ENCODE data around the gene NPM1.

NPM1 gene

DNA sequence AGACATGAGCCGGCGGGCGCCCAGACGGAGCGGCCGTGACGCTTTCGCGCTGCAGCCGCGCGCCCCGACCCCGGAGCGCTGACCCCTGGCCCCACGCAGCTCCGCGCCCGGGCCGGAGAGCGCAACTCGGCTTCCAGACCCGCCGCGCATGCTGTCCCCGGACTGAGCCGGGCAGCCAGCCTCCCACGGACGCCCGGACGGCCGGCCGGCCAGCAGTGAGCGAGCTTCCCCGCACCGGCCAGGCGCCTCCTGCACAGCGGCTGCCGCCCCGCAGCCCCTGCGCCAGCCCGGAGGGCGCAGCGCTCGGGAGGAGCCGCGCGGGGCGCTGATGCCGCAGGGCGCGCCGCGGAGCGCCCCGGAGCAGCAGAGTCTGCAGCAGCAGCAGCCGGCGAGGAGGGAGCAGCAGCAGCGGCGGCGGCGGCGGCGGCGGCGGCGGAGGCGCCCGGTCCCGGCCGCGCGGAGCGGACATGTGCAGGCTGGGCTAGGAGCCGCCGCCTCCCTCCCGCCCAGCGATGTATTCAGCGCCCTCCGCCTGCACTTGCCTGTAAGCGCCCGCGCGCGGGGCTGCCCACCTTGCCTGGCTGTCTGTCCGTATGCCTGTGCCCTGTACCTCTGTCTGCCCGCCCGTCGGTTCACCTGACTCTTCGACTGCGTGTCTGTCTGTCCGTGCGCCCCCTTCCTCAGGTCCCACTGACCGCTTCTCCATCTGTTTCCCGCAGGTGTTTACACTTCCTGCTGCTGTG, 32.2 kb downstream of the NPM1 start:
- Histone ChIP-seq H3K27ac (ENCODE audit: low read depth, low read length) (no peak overlapping the region), H3K36me3 (ENCODE audit: control insufficient read depth, insufficient read depth, low read length) (no peaks in the 10 kb centered on the region), H3K4me3 (ENCODE audit: low read length) (peak overlapping the region; percentile 52), H3K4me1 (ENCODE audit: control insufficient read depth, insufficient read depth, low read length) (peaks cover 4% of the 10 kb centered on the region), H3K9ac (ENCODE audit: low read length) (no peak overlapping the region), H3K27me3 (ENCODE audit: control insufficient read depth, insufficient read depth, low read length) (no peaks in the 10 kb centered on the region)

GRCh38 chr5:171420431-171421241, 33.0 kb downstream of the NPM1 start:
- H3K36me3 ChIP-seq (ENCODE audit: control insufficient read depth, insufficient read depth, low read length): no peaks in the 10 kb centered on the region
- H3K27ac ChIP-seq (ENCODE audit: low read depth, low read length): no peak overlapping the region
- H3K27me3 ChIP-seq (ENCODE audit: control insufficient read depth, insufficient read depth, low read length): no peaks in the 10 kb centered on the region
- H3K4me3 ChIP-seq (ENCODE audit: low read length): peak overlapping the region; percentile 52
- peaks cover 4% of the 10 kb centered on the region for H3K4me1 ChIP-seq (ENCODE audit: control insufficient read depth, insufficient read depth, low read length)
- no peak overlapping the region for H3K9ac ChIP-seq (ENCODE audit: low read length)

DNA sequence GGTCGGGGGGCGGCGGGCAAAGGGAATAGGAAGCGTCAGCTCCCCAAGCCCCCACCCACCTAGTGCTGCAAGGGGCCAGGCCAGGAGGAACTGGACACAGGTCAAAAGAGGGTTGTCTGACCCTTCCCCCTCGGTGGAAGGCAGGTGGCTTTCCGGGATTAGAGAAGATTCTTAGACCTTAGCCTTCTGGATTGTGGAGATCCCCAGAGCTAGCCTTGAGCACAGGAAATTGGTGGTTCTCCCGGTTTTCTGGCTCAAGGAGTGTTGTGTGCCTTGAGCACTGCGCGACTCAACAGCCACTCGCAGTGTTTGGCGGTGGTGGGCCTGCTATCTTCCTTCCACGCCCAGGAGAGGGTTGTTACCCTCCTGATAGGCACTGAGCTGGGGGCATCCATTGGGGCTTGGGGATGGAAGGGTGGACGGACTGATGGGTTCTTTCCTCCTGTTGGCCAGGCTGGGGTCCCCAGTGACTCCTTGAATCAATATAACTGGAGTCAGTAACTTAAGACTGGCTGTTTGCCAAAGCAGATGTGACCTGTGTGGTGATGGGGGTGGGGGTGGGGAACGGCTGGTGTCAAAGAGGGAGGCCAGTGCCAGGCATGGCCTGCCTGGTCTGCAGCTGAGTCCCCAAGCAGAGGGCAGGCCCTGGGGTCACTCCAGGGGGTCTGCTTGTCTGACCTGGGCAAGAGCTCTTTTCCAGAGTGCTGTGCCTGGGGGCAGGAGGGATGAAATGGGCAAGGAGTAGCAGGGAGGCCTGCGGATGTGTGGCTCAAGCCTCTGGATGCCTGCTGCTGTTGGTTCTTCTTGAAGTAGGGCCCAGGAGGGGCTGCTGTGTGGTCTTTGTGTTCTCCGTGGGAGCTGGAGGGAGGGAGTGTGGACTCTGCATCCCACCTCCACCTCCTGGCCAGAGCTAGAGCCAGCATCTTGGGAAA, 33.9 kb downstream of the NPM1 start:
- Histone ChIP-seq H3K27ac (ENCODE audit: low read depth, low read length) (no peak overlapping the region), H3K36me3 (ENCODE audit: control insufficient read depth, insufficient read depth, low read length) (no peaks in the 10 kb centered on the region), H3K4me3 (ENCODE audit: low read length) (no peak overlapping the region), H3K27me3 (ENCODE audit: control insufficient read depth, insufficient read depth, low read length) (no peaks in the 10 kb centered on the region), H3K4me1 (ENCODE audit: control insufficient read depth, insufficient read depth, low read length) (peaks cover 4% of the 10 kb centered on the region), H3K9ac (ENCODE audit: low read length) (no peak overlapping the region)

DNA sequence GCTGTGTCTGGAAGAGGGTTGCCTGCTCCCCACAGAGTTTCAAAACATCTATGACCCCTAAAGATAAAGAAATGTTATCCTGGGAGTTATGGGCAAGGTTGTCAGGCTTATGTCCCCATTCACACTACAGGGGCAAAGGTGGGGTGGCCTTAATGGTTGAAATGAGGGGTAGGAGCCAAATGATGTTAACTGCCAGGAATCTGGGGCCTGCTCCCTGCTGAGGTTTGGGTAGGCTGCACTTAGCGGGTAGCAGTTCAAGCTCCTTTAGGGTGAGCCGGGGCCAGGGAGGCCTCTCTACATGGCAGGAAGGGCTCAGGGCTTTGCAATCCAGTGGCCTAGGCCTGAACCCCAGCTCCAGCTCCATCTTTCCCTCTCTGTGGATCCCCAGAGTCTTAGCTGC, 34.8 kb downstream of the NPM1 start:
- Histone ChIP-seq H3K9ac (ENCODE audit: low read length) (no peak overlapping the region), H3K27me3 (ENCODE audit: control insufficient read depth, insufficient read depth, low read length) (no peaks in the 10 kb centered on the region), H3K36me3 (ENCODE audit: control insufficient read depth, insufficient read depth, low read length) (no peaks in the 10 kb centered on the region), H3K4me3 (ENCODE audit: low read length) (no peak overlapping the region), H3K27ac (ENCODE audit: low read depth, low read length) (no peak overlapping the region), H3K4me1 (ENCODE audit: control insufficient read depth, insufficient read depth, low read length) (peaks cover 4% of the 10 kb centered on the region)

- Histone ChIP-seq H3K36me3 (ENCODE audit: control insufficient read depth, insufficient read depth, low read length) (no peaks in the 10 kb centered on the region), H3K27me3 (ENCODE audit: control insufficient read depth, insufficient read depth, low read length) (no peaks in the 10 kb centered on the region), H3K27ac (ENCODE audit: low read depth, low read length) (no peak overlapping the region), H3K4me1 (ENCODE audit: control insufficient read depth, insufficient read depth, low read length) (peaks cover 4% of the 10 kb centered on the region), H3K4me3 (ENCODE audit: low read length) (no peak overlapping the region), H3K9ac (ENCODE audit: low read length) (no peak overlapping the region)
These were observed 35.4 kb downstream of the NPM1 start for GRCh38 chr5:171422902-171423663.

- H3K4me1 ChIP-seq (ENCODE audit: control insufficient read depth, insufficient read depth, low read length): no peaks in the 10 kb centered on the region
- no peak overlapping the region for H3K9ac ChIP-seq (ENCODE audit: low read length)
- no peaks in the 10 kb centered on the region for H3K27me3 ChIP-seq (ENCODE audit: control insufficient read depth, insufficient read depth, low read length)
- H3K27ac ChIP-seq (ENCODE audit: low read depth, low read length): no peak overlapping the region
- no peaks in the 10 kb centered on the region for H3K36me3 ChIP-seq (ENCODE audit: control insufficient read depth, insufficient read depth, low read length)
- H3K4me3 ChIP-seq (ENCODE audit: low read length): no peak overlapping the region
These were observed 37.1 kb downstream of the NPM1 start for GRCh38 chr5:171424726-171425125.

DNA sequence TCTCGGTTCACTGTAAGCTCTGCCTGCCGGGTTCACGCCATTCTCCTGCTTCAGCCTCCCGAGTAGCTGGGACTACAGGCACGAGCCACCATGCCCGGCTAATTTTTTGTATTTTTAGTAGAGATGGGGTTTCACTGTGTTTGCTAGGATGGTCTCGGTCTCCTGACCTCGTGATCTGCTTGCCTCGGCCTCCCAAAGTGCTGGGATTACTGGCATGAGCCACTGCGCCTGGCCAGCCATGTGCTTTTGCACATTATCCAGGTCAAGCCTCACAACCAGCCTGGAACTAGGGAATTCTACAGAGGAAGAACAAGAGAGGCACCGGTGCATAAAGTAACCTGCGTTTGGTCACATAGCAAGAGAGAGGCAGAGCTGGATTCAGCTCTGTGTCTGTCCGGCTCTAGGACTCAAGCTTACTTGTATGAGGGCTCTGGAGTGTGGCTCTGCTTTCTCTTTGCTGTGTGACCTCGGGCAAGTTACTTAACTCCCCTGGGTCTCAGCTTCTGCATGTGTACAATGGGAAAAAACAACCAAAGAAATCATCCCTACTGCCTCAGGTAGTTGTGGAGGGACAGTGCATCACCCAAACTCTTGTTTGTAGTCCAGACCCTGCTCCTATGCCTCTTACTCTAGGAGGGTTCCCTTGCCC, 38.1 kb downstream of the NPM1 start:
- Histone ChIP-seq H3K4me3 (ENCODE audit: low read length) (no peak overlapping the region), H3K27ac (ENCODE audit: low read depth, low read length) (no peak overlapping the region), H3K36me3 (ENCODE audit: control insufficient read depth, insufficient read depth, low read length) (no peaks in the 10 kb centered on the region), H3K9ac (ENCODE audit: low read length) (no peak overlapping the region), H3K27me3 (ENCODE audit: control insufficient read depth, insufficient read depth, low read length) (no peaks in the 10 kb centered on the region), H3K4me1 (ENCODE audit: control insufficient read depth, insufficient read depth, low read length) (no peaks in the 10 kb centered on the region)

DNA sequence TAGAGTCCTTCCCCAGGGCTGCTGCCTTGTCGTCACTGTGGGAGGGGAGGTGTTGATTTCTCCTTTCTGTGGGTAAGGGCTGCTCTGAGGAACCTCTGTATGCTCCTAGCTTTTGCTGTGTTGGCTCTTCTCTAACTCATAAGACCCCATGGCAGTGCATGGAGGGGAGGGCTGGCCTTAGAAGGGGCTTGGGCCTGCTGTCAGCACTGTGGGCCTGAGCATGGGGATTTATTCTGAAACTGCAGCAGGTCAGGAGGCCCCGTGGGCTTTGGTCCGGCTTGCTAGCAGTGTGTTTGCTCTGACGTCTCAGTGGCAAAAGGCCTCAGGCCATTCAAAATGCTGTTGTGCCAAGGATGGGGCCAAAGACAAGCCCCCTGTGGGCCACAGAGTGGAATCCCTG, 38.6 kb downstream of the NPM1 start:
- no peak overlapping the region for H3K4me3 ChIP-seq (ENCODE audit: low read length)
- H3K4me1 ChIP-seq (ENCODE audit: control insufficient read depth, insufficient read depth, low read length): no peaks in the 10 kb centered on the region
- no peaks in the 10 kb centered on the region for H3K36me3 ChIP-seq (ENCODE audit: control insufficient read depth, insufficient read depth, low read length)
- H3K9ac ChIP-seq (ENCODE audit: low read length): no peak overlapping the region
- no peak overlapping the region for H3K27ac ChIP-seq (ENCODE audit: low read depth, low read length)
- no peaks in the 10 kb centered on the region for H3K27me3 ChIP-seq (ENCODE audit: control insufficient read depth, insufficient read depth, low read length)

DNA sequence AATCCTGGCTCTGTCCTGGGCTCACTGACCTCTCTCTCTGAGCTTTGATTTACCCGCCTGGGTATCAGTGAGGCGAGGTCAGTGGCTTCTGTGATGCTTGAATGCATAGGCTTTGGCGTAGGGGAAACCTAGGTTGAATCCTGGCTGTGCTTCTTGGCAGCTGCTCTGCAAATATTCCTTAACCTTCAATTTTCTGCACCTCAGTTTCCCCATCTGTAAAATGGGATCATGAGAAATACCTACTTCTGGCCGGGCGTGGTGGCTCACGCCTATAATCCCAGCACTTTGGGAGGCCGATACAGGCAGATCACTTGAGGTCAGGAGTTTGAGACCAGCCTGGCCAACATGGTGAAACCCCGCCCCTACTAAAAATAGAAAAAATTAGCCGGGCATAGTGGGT, 39.0 kb downstream of the NPM1 start:
- Histone ChIP-seq H3K4me3 (ENCODE audit: low read length) (no peak overlapping the region), H3K9ac (ENCODE audit: low read length) (no peak overlapping the region), H3K27me3 (ENCODE audit: control insufficient read depth, insufficient read depth, low read length) (no peaks in the 10 kb centered on the region), H3K27ac (ENCODE audit: low read depth, low read length) (no peak overlapping the region), H3K36me3 (ENCODE audit: control insufficient read depth, insufficient read depth, low read length) (no peaks in the 10 kb centered on the region), H3K4me1 (ENCODE audit: control insufficient read depth, insufficient read depth, low read length) (no peaks in the 10 kb centered on the region)

DNA sequence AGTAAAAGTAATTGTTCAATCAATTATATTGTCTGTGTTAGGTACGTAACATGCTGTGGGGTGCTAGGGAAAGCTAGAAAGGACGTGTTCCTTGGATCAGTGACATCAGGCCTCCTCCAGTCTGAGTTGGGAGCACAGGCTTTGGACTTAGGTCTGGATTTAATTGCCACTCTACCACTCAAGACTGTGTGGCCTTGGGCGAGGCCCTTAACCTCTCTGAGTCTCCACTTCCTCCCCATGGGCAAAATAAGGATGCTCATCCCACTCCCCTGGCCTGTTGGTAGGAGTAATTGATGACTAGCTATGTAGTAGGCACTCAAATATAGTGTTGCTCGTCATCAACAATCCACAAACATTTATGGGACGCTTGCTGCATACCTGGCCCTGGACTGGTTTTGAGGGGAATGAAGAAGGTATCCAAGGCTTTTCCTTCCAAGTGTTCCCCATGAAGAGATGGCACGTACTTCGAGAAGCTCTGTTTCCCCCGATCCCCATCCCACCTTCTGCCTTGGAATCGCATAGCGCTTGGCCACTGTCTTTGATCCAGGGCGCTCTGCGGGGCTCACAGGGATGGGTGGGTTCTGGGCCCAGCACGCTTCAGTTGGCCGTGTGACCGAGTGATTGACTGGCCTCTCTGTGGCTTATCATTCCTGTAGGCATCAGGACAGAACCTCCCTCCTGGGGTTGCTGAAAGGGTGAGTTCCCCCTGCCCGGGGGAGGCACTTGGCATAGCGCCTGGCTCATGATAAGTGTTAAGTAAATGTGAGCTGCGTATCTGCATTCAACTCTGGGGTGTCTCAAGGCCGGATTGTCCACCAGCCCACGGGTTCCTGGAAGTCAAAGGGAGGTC, 39.9 kb downstream of the NPM1 start:
- Histone ChIP-seq H3K4me1 (ENCODE audit: control insufficient read depth, insufficient read depth, low read length) (no peaks in the 10 kb centered on the region), H3K27ac (ENCODE audit: low read depth, low read length) (no peak overlapping the region), H3K36me3 (ENCODE audit: control insufficient read depth, insufficient read depth, low read length) (no peaks in the 10 kb centered on the region), H3K4me3 (ENCODE audit: low read length) (no peak overlapping the region), H3K27me3 (ENCODE audit: control insufficient read depth, insufficient read depth, low read length) (no peaks in the 10 kb centered on the region), H3K9ac (ENCODE audit: low read length) (no peak overlapping the region)

GRCh38 chr5:171428168-171428696, 40.6 kb downstream of the NPM1 start:
- Histone ChIP-seq H3K27ac (ENCODE audit: low read depth, low read length) (no peak overlapping the region), H3K36me3 (ENCODE audit: control insufficient read depth, insufficient read depth, low read length) (no peaks in the 10 kb centered on the region), H3K27me3 (ENCODE audit: control insufficient read depth, insufficient read depth, low read length) (no peaks in the 10 kb centered on the region), H3K4me3 (ENCODE audit: low read length) (no peak overlapping the region), H3K9ac (ENCODE audit: low read length) (no peak overlapping the region), H3K4me1 (ENCODE audit: control insufficient read depth, insufficient read depth, low read length) (no peaks in the 10 kb centered on the region)

Data from rectal smooth muscle tissue (tissue), 1 donor.